ENCODE results near the gene MRPL48.
"Not testable (repeated sequence)": the region's sequence is repeated elsewhere in the genome, so short reads cannot be mapped to it uniquely, and the experiment has no call there.

MRPL48 gene

DNA sequence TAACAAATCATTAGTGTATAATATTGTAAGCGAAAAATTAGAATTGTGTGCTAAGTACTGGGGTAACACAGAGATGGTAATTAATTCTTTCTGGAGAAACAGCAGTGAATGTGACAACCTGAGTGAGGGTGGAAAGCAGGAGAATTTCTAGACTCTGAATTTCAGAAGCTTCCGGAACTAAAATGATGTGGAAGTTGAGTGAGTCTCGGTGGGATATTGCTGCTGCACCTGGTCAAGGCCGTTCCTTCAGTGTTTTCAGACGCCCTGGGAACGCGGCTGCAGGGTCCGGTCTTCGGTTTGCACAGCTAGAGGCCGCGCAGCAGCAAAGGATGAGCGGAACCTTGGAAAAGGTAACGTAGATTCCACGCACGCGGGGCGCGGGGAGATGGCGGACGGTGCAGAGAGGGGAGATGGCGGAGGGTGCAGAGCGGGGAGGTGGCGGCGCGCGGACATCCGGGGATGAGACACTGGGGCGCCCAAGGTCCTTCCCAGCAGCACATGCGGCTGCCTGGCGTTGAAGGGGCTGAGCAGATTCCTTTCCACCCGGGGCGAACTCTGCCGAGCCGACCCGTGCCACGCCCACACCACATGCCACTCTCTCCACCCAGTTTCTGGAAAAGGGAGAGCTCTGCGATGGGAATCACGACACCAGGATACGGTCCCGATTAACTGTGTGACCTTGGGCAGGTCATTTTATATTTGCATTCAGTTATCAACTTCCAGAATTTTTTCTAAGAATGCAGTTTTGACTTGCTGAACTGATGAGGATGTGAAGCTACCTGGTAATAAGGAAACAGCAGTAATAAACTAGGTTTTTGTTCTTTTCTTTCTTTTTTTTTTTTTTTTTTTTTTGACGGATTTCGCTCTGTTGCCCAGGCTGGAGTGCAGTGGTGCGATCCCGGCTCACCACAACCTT, at the start of gene MRPL48:
MRPL48 (plus strand) TSS at position 232 of the 916 bp plus-strand sequence; CDS start at position 330, 98 bp downstream.
- peak; percentile 93 for DNase-seq (ENCODE audit: low spot score)

DNA sequence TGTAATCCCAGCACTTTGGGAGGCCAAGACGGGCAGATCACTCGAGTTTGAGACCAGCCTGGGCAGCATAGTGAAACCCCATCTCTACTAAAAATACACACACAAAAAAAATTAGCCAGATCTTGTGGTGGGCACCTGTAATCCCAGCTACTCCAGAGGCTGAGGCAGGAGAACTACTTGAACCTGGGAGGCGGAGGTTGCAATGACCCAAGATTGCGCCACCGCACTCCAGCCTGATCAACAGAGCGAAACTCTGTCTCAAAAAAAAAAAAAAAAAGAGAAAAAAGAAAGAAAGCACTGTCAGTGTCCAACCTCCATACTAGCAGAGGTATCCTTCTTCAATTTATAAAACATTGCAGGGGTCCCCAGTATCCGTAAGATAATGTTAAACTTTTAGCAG, 44.6 kb upstream of the MRPL48 start:
- DNase-seq (ENCODE audit: low spot score), result no peak

DNA sequence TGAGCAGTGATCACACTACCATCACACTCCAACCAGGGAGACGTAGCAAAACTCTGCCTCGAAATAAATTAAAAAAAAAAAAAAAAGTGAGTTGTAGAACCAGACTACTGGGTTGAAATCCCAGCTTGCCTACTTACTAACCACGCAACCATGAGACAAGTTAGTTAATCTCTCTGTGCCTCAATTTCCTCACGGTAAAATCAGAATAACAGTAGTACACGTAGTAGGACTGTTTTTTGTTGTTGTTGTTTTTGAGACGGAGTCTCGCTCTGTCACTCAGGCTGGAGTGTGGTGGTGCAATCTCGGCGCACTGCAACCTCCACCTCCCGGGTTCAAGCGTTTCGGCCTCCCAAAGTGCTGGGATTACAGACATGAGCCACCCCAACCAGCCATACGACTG, 41.0 kb upstream of the MRPL48 start:
- DNase-seq (ENCODE audit: low spot score), result no peak

DNA sequence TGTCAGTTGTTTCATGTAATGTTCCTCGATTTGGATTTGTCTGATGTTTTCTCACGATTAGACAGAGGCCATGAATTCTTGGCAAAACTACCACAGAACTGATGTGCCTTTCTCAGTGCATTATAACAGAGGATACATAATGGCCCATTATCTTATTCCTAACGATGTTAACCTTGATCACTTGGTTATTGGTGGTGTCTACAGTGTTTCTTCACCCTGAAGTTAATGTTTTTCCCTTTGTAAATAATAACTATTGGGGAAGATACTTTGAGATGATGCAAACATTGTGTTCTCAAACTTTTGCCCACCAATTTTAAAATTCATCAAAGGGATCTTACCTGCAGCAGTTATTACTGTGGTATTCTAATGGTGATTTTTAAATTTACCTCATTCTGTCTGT, 39.9 kb upstream of the MRPL48 start:
- no peak for DNase-seq (ENCODE audit: low spot score)

DNA sequence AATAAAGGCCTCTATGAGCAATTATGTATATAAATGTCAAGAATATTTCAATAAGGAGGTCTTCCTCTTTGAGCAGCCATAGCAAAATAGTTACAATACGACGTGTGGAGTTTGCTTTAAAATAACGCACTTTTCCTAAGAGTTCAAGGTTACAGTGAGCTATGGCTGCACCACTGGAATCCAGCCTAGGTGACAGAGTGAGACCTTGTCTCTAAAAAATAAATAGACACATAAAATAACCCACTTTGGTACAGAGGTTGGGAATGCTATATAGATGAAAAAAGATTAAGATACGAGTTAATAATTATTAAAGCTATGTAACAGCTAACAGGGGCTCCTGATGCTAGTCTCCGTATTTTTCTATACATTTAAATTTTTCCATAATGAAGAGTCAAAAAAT, 39.4 kb upstream of the MRPL48 start:
- DNase-seq (ENCODE audit: low spot score), result no peak

DNA sequence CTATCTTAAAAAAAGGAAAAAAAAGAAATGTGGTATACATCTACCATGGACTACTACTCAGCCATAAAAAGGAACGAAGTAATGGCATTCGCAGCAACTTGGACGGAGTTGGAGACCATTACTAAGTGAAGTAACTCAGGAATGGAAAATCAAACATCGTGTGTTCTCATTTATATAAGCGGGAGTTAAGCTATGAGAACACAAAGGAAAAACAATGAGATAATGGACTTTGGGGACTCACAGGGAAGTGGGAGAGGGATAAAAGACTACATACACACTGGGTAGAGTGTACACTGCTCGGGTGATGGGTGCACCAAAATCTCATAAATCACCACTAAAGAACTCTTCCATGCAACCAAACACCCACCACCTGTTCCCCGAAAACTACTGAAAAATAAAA, 38.6 kb upstream of the MRPL48 start:
- no peak for DNase-seq (ENCODE audit: low spot score)

DNA sequence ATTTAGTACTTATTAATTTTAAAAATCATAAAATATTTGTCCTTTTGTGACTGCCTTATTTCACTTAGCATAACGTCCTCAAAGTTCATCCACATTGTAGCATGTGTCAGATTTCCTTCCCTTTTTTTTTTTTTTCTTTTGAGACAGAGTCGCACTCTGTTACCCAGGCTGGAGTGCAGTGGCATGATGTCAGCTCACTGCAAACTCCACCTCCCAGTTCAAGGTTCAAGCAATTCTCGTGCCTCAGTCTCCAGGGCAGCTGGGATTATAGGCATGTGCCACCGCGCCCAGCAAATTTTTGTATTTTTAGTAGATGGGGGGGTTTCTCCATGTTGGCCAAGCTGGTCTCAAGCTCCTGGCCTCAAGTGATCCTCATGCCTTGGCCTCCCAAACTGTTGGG, 37.4 kb upstream of the MRPL48 start:
- DNase-seq (ENCODE audit: low spot score), result no peak

DNA sequence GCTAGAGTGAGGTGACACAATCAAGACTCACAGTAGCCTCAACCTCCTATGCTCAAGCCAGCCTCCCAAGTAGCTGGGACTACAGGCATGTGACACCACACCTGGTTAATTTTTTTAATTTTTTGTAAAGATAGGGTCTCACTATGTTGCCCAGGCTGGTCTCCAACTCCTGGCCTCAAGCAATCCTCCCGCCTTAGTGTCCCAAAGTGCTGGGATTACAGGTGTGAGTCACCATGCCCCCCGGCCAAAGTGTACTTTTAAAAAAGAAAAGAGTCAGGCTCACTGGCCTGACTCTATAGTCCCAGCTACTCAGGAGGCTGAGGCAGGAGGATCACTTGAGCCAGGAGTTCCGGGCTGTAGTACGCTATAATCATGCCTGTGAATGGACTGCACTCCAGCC, 36.8 kb upstream of the MRPL48 start:
- DNase-seq (ENCODE audit: low spot score), result not testable (repeated sequence)

DNA sequence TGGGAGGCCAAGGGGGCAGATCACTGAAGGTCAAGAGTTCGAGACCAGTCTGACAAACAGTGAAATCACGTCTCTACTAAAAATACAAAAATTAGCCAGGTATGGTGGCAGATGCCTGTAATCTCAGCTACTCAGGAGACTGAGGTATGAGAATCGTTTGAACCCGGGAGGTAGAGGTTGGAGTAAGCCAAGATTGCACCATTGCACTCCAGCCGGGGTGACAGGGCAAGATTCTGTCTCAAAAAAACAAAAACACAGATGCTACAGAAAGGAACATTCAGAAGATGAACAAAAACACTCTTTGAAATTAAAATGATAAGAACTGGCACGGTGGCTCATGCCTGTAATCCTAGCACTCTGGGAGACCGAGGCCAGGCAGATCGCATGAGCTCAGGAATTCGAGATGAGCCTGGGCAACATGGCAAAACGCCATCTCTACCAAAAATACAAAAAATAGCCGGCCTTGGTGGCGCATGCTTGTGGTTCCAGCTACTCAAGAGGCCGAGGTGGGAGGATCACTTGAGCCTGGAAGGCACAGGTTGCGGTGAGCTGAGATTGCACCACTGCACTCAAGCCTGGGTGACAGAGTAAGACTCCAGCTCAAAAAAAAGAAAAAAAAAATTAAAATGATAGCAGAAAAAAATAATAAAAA, 35.3 kb upstream of the MRPL48 start:
- DNase-seq (ENCODE audit: low spot score), result peak; percentile 60

DNA sequence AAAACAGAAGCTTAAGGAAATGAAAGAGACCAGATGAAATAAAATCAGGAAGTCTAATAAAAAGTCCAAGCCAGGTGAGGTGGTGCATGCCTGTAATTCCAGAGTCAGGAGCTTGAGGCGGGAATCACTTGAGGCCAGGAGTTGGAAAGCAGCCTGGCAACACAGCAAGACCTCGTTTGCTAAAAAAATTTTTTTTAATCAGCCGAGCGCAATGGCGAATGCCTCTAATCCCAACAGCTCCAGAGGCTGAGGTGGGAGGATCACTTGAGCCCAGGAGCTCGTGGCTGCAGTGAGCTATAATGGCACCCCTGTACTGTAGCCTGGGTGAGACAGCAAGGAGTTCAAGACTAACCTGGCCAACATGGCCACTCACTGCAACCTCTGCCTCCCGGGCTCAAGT, 34.8 kb upstream of the MRPL48 start:
- peak; percentile 50 for DNase-seq (ENCODE audit: low spot score)

DNA sequence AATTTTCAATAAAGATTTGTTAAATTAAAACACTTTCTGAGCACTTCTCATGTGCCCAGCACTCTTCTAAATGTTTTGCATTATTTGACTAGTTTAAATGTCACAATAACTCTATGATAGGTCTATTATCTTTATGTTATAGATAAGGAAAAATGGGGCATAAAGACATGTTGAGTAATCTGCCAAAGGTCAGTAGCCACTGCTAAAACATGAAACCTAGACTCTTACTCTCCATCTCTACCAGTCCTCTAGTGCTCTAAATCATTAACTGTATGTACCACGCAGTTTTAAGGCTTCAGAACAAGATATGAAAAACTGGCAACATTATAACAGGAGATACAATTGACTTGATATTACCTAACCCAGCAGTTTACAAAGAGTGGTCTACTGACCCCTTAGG, 33.7 kb upstream of the MRPL48 start:
- no peak for DNase-seq (ENCODE audit: low spot score)

DNA sequence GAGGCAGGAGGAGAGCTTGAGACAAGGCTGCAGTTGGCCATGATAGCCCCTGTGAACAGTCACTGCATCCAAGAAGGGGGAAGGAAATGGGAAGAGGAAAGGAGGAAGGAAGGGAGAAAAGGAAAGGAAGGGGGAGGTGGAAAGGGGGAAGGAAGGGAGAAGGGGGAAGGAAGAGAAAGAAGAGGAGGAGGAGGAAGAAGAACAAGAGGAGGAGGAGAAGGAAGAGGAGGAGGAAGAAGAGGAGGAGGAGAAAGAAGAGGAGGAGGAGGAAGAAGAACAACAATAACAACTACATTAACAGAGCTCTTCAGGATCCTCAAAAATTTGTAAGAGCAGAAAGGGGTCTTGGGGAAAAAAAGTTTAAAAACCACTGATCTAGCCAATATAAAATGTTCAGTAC, 32.0 kb upstream of the MRPL48 start:
- DNase-seq (ENCODE audit: low spot score), result no peak

DNA sequence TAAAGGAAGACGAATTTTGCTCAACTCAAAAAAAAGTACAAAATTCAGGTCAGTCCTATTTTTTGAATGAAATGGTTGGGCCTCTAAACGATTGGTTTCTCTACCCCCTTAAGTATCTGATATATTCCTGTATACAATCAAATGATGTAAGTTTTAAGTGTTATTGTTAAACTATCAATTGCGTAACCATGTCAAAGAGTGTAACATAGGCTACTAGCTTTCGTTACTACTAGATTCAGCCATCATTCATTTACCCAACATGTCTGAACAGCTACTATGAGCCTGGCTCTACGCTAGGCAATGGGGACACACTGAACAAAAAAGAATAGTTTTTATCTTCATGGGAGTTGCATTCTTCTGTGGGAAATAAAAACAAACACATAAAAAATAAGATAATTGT, 30.1 kb upstream of the MRPL48 start:
- DNase-seq (ENCODE audit: low spot score), result no peak

DNA sequence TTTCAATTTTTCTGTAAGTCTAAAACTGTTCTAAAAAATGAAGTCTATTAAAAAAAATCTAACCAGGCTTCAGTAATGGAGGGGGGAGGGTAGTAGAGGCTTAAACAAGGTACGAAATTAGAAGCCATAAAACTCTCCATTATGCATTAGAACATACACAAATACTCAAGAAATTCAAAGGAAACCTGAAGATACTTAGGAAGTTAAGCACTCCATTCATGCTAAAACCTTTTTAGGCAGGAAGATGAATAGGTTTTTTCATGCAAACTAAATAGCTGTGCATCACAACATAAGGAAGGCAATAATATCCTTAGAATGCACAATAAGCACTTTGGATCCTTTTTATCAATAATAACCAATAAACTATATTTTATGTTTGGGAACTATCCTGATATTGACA, 29.2 kb upstream of the MRPL48 start:
- no peak for DNase-seq (ENCODE audit: low spot score)

DNA sequence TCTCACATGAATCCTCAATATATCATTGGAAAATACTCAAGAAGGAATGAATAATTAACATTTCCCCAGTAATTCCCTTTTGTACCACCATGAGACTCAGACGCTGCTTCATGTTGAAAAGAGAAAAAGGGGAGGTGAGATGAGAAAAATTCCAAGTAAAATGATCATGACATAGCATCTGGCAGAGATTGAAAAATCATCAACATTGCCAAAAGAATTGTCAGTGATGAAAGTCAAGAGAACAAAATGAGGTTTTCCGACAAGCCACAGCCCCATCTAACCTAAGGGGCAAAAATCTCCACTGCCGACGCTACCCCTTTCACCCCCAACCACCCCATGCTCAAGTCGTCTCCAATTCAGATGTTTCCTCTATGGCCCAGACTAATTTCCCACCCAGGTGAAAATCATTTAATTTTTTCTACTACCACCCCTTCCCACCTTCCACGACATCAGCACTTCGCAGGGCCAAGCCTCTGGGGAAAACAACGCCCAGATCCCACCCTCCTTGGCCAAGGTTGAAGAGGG, 28.0 kb upstream of the MRPL48 start:
- DNase-seq (ENCODE audit: low spot score), result peak; percentile 22

DNA sequence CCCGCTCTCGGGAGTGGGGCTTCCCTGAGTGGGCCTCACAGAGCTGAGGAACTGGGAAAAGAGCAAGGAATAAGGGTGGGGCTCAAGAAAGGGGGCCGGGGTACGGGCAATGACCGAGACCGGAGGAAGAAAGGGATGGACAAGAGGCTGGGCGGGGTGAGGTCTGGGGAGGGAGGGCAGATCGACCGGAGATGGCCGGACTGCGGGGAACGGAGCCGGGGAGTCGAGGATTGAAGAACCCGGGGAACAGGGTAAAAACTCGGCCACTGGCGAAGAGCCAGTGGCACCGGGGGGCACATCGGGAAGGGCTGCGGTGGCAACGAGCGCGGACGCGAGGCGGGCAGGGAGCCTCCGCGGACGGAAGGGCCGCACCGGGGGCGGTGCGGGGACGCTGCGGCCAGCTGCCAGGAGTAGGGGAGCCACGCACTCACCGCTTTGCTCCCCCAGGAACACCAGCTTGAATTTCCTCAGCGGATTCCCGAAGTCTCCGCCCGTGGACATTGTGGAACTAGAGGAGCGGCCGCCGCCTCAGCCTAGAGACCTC, 27.5 kb upstream of the MRPL48 start:
- DNase-seq (ENCODE audit: low spot score), result peak; percentile 20

DNA sequence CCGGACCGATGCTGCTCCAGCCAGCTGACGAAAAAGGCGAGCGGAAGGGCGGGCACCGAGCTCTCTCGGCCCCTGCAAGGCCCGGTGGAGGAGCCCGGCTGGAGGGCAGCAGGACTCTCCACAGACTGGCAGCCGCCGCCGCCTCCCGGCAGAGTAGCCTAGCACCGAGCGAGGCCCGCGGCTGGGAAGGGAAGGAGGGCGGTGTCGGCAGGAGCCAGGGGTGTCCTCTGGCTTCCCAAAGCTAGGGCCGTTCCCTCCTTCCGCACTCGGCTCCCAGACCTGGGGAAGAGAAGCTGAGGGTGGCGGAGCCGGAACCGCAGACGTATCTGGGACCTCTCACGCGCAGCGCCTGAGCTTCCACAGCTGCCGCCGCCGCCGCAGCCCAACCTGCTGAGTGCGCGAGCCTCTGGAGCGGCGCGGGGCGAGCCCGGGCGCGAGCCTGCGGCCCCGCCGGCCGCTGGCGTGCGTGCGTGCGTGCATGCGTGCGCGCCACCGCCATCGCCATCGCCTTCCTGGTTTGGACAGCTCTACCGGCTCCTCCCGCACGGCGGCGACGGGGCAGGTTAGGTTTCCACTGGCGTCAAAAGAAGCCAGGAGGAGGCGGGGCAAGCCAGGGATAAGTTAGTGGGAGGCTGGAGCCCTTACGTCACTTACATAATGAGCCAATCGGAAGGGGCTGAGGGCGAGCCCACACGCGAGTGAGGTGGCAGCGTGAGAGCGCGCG, 26.8 kb upstream of the MRPL48 start, which contains the start of gene RAB6A:
RAB6A (minus strand) TSS at position 396 of the 724 bp plus-strand sequence. CDS start 439 bp downstream, outside the sequence.
- DNase-seq (ENCODE audit: low spot score), result peak; percentile 100

DNA sequence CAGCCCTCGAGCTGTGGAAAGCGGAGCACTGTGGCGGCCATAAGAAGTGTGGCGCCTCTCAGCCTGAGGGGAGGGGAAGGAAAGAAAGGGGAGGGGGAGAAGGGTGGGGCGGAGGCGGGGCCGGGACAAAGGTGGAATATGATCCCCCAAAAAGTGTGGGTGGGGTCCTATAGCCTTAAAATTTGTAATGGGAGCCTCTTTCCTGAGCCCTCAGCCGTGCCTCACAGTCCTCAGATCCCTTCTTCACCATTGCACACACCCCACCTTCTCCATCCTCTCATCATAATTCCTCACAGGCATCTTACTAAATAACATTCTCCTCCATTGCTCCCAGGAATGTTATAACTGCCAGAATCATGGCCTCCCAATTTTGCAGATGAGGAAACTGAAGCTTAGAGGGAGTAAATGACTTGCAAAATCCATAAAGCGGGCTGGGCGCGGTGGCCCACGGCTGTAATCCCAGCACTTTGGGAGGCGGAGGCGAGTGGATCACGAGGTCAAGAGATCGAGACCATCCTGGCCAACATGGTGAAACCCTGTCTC, 26.2 kb upstream of the MRPL48 start:
- DNase-seq (ENCODE audit: low spot score), result no peak

DNA sequence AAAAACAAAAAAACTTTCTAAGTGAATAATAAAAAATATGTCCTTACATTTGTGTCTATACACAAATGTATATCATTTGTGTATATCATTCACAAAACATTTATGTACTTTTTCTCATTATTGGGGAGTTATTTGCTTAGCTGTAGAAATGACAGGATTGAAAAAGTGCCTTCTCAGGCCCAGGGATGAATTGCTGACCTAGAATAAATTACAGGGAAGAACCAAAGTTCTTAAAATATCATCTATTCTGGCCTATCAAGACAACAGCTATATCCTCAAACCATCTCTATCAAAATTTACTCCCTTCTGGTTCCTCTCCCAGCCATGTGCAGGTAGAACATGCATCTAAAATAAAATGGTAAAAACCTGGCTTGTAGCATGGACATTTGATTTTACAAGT, 24.9 kb upstream of the MRPL48 start:
- DNase-seq (ENCODE audit: low spot score), result no peak

DNA sequence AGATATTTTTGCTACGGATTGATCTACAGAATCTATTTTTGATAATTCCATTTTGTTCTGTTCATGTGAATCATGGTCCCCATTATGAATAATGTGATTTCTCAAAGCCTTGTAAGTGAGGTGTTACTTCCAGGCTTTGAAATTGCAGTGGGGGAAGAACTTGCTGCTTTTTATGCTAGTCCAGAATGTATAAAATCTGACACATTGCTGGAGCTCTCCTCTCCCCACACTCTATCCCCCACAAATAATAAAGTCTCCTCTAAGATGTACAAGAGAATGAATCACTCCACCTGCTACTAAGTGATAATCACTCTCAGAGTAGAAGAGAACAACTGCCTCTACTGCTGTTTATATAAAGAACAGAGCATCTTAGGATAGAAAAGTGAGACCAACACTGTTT, 20.9 kb upstream of the MRPL48 start:
- no peak for DNase-seq (ENCODE audit: low spot score)

DNA sequence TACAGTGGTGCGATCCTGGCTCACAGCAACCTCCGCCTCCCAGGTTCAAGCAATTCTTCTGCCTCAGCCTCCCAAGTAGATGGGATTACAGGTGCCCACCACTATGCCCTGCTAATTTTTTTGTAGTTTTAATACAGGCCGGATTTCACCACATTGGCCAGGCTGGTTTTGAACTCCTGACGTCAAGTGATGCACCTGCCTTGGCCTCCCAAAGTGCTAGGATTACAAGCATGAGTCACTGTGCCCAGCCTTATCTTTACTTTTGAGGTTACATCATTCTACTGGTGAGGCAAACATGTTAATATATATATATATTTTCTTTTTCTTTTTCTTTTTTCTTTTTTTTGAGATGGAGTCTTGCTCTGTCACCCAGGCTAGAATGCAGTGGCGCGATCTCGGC, 16.9 kb upstream of the MRPL48 start:
- DNase-seq (ENCODE audit: low spot score), result not testable (repeated sequence)
